Renal cortical epithelial cell (primary cell): ENCODE data around the gene VSTM1. TPM values are rescaled to one million over a fixed set of nuclear protein-coding genes. Genes with fewer than 3 reads are reported as not detected.
A peak's percentile ranks its signal among the peaks of the same experiment; 100 is the strongest.
"Not testable (repeated sequence)": the region's sequence is repeated elsewhere in the genome, so short reads cannot be mapped to it uniquely, and the experiment has no call there.

Experiments
- DNase-seq: peaks from one replicate; pipeline ENCODE4 v3.0.0-alpha.2; 2011; ENCODE audit warnings: low read depth
- total RNA-seq: library from RNA; depleted of rRNA; stranded (reverse); fragments of >200 nt; gene quantifications from 2 replicates; pipeline ENCODE4 v1.2.3, GENCODE V29; 2014

Gene VSTM1, protein sequence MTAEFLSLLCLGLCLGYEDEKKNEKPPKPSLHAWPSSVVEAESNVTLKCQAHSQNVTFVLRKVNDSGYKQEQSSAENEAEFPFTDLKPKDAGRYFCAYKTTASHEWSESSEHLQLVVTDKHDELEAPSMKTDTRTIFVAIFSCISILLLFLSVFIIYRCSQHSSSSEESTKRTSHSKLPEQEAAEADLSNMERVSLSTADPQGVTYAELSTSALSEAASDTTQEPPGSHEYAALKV
- total RNA-seq: not detected in 2 replicates

DNA sequence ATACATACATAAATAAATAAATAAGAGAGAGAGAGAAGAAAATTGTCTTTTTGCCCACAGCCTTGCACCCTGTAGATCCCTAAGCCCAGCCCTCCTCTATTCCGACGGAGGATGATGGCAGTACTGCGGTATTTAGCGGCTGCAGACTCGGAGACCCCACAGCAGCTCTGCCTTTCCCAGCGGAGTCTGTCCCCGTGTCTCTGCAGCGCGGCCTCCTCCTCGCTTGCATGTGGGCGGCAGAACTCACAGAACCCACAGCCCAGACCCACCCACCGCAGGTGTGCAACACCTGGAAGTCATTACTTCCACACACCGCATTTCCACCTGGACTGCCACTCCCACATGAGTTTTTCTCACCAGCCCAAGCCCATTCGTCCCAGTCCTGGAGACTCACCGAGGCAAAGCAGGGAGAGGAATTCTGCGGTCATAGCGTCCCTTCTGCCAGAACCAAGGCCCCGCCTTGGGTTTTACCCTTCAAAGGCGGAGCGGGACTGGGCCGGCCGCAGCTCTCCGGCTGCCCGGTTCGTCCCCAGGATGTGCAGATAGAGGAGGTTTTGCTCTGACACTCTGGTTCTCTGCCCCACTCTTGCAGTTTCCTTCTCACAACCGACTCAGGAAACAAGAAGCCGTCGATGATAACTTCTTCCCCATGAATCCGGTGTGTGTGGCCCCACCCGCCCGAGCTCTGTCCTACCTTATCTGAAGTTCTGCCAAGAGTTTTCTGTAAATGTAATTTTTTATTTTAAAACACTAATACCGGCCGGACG is at the start of gene VSTM1:
Gene VSTM1 (minus strand): TSS at position 548 of the 767 bp plus-strand sequence. CDS start 120 bp downstream, at position 428.
- DNase-seq: no peak

DNA sequence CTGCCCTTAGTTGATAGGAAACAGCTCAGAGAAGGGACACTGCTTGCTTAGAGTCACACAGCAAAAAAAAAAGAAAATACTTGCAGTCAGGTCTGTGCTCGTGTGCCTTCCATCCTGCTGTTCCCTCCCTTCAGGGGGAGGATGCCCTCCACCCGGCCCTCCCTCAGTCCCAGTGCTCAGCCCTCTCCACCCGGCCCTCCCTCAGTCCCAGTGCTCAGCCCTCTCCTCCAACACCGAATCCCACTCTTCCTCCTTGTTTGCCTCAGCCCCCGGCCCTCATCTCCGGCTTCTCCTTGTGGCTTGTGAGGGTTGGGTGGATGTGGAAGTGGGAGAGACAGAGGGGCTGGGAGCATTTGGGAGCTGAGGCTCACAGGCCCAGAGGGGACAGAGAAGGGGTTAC is 46.0 kb upstream of the VSTM1 start:
- no peak for DNase-seq

DNA sequence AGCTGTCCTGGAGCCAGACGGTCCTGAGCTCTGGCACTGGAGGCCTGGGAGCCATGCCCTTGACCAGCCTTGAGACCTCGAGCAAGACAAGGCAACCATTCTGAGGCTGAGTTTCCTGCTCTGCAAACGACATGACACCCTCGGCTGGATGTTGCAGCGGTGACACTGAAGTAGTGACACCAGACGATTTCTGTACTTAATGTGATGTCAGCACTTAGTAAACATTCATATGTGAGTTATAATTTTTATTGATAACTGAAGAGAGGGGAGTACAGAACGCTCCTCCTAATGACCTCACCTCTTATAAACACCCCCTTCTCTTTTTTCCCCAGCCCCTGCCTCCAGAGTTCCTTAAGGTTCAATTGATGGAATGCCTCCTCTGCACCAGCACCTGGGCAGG is 44.8 kb upstream of the VSTM1 start:
- no peak for DNase-seq

DNA sequence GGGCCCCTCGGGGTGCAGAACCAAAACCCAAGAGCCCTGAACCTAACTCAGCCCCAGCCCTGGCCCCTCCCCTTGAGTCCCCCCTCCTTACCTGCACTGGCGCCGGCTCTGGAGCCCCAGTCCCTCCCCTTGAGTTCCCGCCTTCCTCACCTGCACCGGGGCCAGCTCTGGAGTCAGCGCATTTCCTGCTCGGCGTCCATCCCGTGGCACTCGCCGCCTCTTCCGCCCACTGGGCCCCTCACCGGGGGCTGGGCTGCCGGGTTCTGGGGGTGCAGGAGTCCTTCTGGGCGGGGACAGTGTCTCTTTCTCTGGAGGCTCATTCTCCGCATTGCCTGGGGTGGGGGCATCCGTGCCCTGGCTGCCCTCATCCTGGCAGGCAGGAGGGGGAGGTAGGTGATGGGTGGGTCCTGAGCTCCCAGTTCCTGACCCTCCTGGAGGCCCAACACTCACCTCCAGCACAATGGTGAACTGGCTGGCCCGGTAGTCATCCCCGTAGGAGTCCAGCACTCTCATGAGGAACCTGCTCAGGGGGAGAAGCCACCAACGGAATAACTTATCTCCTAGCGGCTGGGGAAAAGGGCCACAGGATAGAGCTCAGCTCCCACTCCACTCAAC is 44.3 kb upstream of the VSTM1 start:
- DNase-seq: no peak

DNA sequence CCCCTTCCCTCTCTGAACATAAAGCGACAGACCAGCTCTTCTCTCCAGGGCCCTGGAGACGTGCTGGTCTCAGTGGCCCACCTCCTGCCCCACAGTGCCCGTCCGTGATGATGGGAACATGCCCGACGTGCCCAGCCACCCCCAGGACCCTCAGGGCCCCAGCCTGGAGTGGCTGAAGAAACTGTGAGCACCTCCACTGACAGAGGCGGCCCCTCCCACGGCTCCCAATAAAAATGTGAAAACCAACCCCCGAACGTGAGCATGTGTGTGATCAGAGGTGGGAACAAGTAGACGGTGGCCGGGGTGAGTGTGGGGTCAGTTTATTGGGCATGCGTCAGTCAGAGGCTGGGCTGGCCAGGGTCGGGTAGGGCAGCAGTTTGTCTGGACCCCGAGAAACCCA is 43.0 kb upstream of the VSTM1 start:
- DNase-seq: no peak

DNA sequence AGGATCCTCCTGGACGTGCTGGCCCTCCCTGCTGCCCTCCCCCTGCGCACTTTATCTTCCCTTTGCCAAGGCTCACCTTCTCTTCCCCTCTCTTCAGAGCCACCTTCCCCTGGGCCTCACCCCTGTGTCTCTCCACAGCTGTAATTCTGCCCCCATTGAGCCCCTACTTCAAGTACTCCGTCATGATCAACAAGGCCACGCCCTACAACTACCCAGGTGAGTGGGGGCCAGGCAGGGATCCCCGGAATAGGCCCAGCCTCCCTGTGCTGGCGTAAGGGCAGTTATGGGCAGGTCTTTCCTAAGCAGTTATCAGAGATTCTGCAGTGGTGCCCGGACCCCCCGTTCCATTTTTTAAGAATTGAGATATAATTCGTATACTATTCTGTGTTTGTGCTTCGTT is 42.1 kb upstream of the VSTM1 start:
- DNase-seq: no peak

DNA sequence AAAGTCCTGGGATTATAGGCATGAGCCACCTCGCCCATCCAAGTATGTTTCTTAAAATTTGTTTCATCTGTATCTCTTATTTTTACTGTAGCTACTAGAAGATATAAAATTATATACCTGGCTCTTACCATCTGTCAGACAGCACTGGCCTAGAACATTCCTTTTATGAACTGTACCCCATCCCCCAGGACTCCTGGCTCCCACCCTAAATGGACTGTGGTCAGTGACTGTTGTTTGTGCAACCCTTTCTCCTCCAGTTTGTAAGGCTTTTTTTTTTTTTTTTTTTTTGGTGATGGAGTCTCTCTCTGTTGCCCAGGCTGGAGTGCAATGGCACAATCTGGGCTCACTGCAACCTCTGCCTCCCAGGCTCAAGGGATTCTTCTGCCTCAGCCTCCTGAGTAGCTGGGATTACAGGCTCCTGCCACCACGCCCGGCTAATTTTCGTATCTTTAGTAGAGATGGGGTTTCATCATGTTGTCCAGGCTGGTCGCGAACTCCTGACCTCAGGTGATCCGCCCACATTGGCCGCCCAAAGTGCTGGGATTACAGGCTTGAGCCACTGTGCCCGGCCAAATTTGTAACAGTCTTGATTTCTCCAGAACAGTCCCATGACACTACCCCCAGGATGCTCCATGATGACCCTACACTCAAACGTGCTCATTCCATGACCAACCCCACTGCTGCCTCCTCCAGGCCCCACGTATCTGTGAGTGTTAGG is 41.5 kb upstream of the VSTM1 start:
- no peak for DNase-seq

DNA sequence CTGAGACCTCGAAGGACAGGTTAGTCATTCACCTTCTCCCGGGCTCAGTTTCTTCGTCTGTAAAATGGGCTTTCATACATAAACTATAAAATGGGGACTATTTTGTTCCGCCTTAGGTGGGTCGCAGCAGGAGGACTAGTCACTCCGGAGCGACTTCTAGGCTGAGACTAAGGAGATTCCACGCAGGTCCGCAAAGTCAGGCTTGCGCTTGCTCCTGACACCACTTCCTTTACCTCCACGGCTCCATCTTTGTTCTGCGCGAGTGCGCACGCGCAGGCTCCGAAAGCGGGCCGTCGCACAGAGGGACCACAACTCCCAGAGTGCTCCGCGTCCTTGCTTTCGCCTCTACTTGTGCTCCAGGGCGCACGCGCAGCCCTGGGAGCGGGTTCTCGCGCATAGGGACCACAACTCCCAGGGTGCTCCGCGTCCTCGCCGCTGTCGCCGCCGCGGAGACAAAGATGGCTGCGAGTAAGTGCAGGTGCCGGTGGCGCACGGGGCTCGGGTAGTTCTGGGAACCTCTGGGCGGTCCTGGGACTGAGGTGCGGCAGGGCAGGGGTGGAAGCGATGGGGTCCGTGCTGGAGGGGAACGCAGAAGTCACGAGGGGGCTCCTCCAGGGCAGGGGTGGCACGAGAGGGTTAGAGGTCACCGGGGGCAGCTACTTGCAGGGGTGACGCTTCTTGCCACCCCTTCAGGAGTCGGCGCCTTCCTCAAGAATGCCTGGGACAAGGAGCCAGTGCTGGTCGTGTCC is 38.9 kb upstream of the VSTM1 start, which contains the start of gene NDUFA3:
Gene NDUFA3 (plus strand): TSS at position 435 of the 749 bp plus-strand sequence. CDS start 24 bp downstream, at position 459.
- DNase-seq: peak; percentile 94

DNA sequence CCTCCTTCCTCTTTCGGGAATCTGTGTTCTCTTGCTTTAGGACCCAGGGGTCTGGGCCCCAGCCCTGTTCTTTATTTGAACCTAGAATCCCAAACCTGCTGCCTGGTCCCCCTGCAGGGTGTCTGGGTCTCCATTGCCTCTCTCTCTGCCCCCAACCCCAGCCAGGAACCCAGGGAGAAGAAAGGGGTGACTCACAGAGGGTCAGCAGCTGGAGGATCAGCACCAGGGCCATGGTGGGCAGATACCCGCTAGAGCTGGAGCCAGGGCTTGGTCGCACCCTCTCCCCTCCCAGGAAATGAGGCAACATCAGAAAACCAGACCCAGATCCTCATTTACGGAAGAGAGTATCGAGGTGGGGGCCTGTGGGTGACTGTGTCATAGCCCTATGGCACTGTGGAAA is 36.9 kb upstream of the VSTM1 start, which contains the start of gene OSCAR:
Gene OSCAR (minus strand): TSS at position 243 of the 400 bp plus-strand sequence. CDS start 11 bp downstream, at position 232.
- DNase-seq: no peak

DNA sequence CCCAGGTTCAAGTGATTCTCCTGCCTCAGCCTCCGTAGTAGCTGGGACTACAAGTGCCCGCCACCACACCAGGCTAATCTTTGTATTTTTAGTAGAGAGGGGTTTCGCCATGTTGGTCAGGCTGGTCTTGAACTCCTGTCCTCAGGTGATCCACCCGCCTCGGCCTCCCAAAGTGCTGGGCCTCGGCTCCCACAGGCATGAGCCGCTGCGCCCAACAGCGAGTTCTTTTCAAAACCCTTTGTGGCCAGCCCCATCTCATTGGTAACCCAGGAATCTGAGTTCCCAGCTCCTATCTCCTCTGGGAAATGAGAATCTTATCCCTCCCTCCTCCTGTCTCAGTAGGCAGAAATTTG is 36.2 kb upstream of the VSTM1 start:
- DNase-seq: not testable (repeated sequence)

DNA sequence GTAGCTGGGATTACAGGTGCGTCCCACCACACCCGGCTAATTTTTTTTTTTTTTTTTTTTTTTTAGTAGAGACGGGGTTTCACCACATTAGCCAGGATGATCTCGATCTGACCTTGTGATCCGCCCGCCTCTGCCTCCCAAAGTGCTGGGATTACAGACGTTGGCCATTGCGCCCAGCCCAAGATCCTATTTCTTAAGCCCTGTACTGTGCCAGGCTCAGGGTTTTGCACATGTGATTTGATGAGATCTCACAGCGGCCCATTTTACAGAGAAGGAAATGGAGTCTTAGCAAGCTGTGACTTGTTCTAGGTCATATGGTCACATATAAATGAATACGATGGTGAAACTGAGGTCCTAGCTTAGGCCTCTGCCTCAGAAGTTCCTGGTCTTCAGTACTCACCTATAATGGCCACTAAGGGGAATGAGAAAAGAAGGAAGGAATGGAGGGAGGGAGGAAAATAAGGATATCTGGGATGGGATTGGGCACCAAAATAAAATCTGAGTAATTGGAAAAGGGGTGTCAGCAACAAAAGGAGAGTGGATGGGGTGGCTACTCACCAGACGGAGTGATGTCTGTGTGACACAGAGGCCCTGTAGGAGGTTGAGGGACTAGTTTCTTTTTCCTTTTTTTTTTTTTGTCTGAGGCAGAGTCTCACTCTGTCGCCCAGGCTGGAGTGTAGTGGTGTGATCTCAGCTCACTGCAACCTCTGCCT is 35.6 kb upstream of the VSTM1 start:
- no peak for DNase-seq

DNA sequence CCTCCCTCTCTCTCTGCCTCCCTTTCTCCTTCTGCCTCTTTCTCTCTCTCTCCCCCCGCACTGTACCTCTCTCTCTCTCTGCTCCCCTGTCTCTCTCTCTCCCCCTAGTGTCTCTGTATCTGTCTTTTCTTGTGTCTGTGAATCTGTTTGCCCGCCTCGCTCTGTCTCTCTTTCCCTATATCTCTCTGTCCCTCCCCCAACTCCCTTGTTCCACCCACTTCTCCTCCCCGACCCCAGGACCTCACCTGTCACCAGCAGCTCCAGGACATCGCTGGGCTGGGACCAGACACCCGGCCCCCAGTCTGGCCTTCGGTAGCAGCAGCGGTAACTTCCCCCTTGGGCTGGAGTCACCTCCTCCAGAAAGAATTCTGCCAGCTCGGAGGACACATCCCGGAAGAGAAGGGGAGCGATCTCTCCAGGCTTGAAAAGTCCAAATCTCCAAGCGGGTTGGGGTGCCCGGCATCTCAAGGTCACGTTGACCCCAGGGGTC is 33.0 kb upstream of the VSTM1 start:
- DNase-seq: peak; percentile 12

DNA sequence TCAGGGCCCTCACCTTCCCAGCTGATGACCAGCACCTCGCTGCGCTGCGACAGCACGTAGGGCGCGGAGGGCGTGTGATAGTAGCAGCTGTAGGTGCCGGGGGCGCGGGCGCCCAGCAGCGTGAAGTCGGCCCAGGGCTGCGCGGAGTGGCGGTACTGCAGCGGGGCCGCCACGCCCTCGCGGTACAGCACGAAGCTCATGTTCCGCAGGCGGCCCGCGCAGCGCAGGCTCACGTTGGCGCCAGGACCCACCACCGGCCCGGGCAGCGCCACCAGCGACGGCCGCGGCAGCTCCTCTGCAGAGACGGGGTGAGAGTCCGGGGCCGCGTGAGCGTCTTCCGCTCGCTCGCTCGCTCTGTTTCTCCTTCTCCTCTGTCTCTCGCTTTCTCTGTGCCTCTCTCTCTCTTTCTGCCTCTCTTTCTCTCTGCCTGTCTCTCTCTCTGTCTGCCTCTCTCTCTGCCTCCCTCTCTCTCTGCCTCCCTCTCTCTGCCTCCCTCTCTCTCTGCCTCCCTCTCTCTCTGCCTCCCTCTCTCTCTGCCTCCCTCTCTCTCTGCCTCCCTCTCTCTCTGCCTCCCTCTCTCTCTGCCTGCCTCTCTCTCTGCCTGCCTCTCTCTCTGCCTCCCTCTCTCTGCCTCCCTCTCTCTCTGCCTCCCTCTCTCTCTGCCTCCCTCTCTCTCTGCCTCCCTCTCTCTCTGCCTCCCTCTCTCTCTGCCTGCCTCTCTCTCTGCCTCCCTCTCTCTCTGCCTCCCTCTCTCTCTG is 32.3 kb upstream of the VSTM1 start:
- DNase-seq: not testable (repeated sequence)

DNA sequence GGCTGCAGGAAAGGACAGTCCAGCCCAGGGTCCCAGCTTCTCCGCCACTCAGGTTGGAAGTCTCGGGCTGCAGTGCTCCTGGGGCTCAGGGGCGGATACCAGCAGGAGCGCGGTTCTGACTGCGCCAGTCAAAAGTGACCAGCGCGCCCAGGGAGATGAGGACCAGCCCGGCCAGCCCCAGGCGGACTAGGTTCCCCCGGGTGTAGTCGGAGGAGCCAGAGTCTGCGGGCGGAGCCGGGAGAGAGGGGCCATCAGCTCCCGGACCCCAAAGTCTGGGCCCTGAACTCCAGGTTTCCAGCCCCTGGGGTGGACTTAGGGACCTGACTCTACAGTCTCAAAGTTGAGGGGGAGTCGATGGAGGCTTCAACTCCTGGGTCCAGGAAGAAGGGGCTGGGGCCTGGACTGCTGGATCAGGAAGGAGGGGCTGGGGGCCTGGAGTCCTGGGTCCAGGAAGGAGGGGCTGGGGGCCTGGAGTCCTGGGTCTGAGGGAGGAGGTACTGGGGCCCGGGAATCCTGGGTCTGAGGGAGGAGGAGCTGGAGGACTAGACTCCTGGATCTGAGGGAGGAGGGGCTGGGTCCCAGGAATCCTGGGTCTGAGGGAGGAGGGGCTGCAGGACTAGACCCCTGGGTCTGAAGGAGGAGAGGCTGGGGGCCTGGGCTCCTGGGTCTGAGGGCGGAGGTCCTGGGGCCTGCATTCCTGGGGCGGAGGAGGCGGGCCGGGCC is 31.6 kb upstream of the VSTM1 start:
- no peak for DNase-seq

DNA sequence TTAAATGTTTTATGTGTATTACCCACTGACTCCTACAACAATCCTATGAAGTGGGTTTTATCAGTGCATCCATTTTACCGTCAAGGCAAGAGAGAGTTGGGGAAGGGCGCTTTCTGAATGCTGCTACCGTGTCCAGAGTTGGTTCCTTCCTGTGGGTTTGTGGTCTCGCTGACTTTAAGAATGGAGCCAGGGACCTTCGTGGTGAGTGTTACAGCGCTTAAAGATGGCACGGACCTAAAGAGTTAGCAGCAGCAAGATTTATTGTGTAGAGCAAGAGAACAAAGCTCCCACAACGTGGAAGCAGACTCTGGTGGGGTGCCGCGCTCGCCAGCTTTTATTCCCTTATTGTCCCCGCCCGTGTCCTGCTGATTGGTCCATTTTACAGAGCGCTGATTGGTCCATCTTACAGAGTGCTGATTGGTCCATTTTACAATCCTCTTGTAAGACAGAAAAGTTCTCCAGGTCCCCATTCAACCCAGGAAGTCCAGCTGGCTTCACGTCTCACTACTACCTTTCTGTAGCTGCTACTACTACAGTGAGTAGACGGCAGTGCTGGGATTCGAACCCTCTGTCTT is 30.8 kb upstream of the VSTM1 start:
- DNase-seq: no peak

DNA sequence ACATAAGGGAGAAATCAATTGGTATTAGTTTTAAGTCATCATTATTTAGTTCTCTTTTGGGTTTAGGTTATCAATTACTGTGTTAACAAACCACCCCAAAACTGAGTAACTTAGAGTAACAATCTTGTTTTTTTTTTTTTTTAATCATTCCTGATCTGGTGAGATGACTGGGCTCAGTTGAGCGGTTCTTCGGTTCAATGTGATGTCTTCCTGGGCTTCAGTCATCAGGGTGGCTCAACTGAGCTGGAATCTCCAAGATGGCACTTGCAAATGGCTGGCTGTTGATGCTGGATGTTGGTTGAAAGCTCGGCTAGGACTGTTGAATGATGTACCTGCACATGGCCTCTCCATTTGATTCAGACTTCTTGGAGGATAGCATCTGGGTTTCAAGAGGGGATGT is 20.7 kb upstream of the VSTM1 start:
- DNase-seq: no peak

DNA sequence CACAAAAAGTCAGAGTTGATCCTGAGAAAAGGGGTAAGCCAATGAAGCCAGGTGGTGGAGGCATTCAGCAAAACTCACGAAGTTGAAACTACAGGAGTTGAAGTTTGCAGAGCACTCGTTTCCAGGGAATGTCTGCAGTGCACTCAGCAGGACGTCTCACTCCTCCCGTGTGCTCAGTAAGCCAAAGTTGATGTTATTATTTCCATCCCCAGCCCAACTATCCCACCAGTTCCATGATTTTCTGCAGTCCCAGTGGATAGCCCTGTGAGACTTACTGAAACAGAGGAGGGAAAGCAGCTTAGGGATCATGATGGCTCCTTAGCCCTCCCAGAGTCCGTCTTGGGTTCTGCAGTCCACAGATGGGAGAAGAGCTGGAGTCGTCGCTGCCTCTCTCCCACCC is 17.3 kb upstream of the VSTM1 start, which contains the start of gene TARM1:
Gene TARM1 (minus strand): TSS at position 334 of the 400 bp plus-strand sequence. CDS start 25 bp downstream, at position 309.
- DNase-seq: no peak

DNA sequence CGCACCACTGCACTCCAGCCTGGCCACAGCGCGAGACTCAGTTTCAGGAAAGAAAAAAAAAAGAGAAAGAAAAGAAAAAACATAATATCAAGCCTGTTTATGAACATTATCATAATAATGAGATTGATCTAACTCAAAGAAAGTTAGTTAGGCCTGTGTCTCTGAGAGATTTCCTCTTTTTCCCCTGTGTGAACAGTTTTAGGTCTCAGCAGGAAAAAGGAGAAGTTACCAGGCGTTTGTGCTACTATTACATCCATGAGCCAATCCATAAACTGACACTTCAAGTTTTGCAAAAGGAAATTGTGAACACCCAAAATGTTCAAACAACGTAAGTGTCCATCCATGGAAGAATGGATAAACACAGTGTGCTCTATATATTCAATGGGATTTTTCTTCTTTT is 13.6 kb upstream of the VSTM1 start:
- no peak for DNase-seq

DNA sequence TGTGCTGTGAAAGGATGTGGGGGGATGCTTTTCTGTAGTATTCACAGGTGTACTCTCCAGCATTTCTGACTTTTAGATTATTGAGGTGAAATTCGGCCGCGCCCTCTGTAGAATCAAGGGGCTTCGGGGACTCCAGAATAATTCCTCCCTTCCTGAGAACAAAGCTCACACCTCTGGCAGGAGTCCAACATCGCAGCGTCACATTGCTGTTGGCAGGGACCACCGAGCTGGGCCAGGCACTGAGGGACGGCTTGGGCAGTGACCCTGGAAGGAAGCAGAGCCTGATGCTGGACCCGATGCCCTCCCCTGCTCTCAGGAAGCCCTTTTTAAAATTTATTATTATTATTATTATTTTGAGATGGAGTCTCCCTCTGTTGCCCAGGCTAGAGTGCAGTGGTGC is 11.2 kb upstream of the VSTM1 start:
- DNase-seq: no peak
